OCI-LY1 (cell line): ENCODE data around the gene CRAMP1.

Experiments used
- H2AFZ ChIP-seq: fragments of 200-600 bp; sonication (generic), shearing (Covaris generic); 2 replicates; pipeline ENCODE4 v1.6.0; 2014; ENCODE audit warnings: antibody characterized with exemption, mild to moderate bottlenecking, low read length
- H3F3A ChIP-seq: fragments of 200-600 bp; sonication (generic), shearing (Covaris generic); 2 replicates; pipeline ENCODE4 v1.6.0; 2014; ENCODE audit warnings: mild to moderate bottlenecking, antibody characterized with exemption, low read length, moderate library complexity; ENCODE audit not compliant: insufficient read depth
- H3K27ac ChIP-seq: fragments of 200-600 bp; sonication (generic); 2 replicates; pipeline ENCODE4 v1.5.1; 2014; ENCODE audit warnings: low read length, mixed run types, mild to moderate bottlenecking, low read depth; ENCODE audit not compliant: poor library complexity, severe bottlenecking
- H3K27me3 ChIP-seq: fragments of 200-600 bp; sonication (generic); 2 replicates; pipeline ENCODE4 v1.6.0; 2014; ENCODE audit warnings: antibody characterized with exemption, mild to moderate bottlenecking, low read length, moderate library complexity; ENCODE audit not compliant: insufficient read depth
- H3K36me3 ChIP-seq: fragments of 200-600 bp; sonication (generic); 2 replicates; pipeline ENCODE4 v1.6.1; 2014; ENCODE audit warnings: mild to moderate bottlenecking, antibody characterized with exemption, low read length, moderate library complexity, mixed read lengths; ENCODE audit not compliant: insufficient read depth
- H3K4me1 ChIP-seq: fragments of 200-600 bp; sonication (generic); 2 replicates; pipeline ENCODE4 v1.5.1; 2014; ENCODE audit warnings: mild to moderate bottlenecking, low read length, moderate library complexity; ENCODE audit not compliant: insufficient read depth, severe bottlenecking
- H3K4me2 ChIP-seq: fragments of 200-600 bp; sonication (generic), shearing (Covaris generic); 2 replicates; pipeline ENCODE4 v1.6.1; 2014; ENCODE audit warnings: low read length
- H3K4me3 ChIP-seq: fragments of 200-600 bp; sonication (generic); 2 replicates; pipeline ENCODE4 v1.5.1; 2014; ENCODE audit warnings: low read length, low read depth, mild to moderate bottlenecking, mixed read lengths; ENCODE audit not compliant: poor library complexity, severe bottlenecking
- H3K79me2 ChIP-seq: fragments of 200-600 bp; shearing (Covaris generic); 2 replicates; pipeline ENCODE4 v1.6.1; 2016; ENCODE audit warnings: mixed run types, low read length, mixed read lengths; ENCODE audit not compliant: insufficient read depth
- H3K9ac ChIP-seq: fragments of 200-600 bp; sonication (generic), shearing (Covaris generic); 2 replicates; pipeline ENCODE4 v1.6.1; 2014; ENCODE audit warnings: mild to moderate bottlenecking, low read length, mixed read lengths
- H3K9me2 ChIP-seq: fragments of 200-600 bp; sonication (generic), shearing (Covaris generic); 2 replicates; pipeline ENCODE4 v1.6.1; 2014; ENCODE audit warnings: low read depth, mild to moderate bottlenecking, low read length, mixed read lengths
- H3K9me3 ChIP-seq: fragments of 200-600 bp; shearing (Covaris generic); 2 replicates; pipeline ENCODE4 v1.6.1; 2014; ENCODE audit warnings: low read length, mixed read lengths
- H4K20me1 ChIP-seq: fragments of 200-600 bp; sonication (generic), shearing (Covaris generic); 2 replicates; pipeline ENCODE4 v1.6.0; 2016; ENCODE audit warnings: mild to moderate bottlenecking, low read length; ENCODE audit not compliant: insufficient read depth
- CTCF ChIP-seq: fragments of 200-600 bp; sonication (generic), shearing (Covaris generic); IDR thresholded peaks from 2 replicates; pipeline ENCODE4 v1.5.1; 2017; ENCODE audit warnings: mild to moderate bottlenecking, antibody characterized with exemption, low read length, moderate library complexity, mixed read lengths
- EZH2 ChIP-seq: fragments of 200-600 bp; sonication (generic), shearing (Covaris generic); IDR thresholded peaks from 2 replicates; pipeline ENCODE4 v1.8.0; 2017; ENCODE audit warnings: borderline replicate concordance, mixed run types, mild to moderate bottlenecking, antibody characterized with exemption, low read length, moderate library complexity, mixed read lengths

Gene CRAMP1

GRCh38 chr16:1565083-1565805, 46.9 kb upstream of the CRAMP1 start:
- H3K4me1 ChIP-seq = no peaks in the 10 kb centered on the region
- H3F3A ChIP-seq = no peaks in the 10 kb centered on the region
- H4K20me1 ChIP-seq = no peaks in the 10 kb centered on the region
- no peak overlapping the region for H3K4me2 ChIP-seq
- H2AFZ ChIP-seq = no peak overlapping the region
- no peaks in the 10 kb centered on the region for H3K9me3 ChIP-seq
- H3K9me2 ChIP-seq = no peaks in the 10 kb centered on the region
- TF ChIP-seq EZH2 (no peak), CTCF (no peak)
- no peaks in the 10 kb centered on the region for H3K36me3 ChIP-seq
- no peak overlapping the region for H3K9ac ChIP-seq
- H3K79me2 ChIP-seq = no peaks in the 10 kb centered on the region
- H3K27ac ChIP-seq = no peak overlapping the region
- H3K4me3 ChIP-seq = no peak overlapping the region
- no peaks in the 10 kb centered on the region for H3K27me3 ChIP-seq

GRCh38 chr16:1567988-1568387, 44.2 kb upstream of the CRAMP1 start:
- no peak overlapping the region for H3K9ac ChIP-seq
- no peaks in the 10 kb centered on the region for H4K20me1 ChIP-seq
- no peaks in the 10 kb centered on the region for H3F3A ChIP-seq
- H2AFZ ChIP-seq = no peak overlapping the region
- no peaks in the 10 kb centered on the region for H3K4me1 ChIP-seq
- no peak overlapping the region for H3K4me2 ChIP-seq
- no peak overlapping the region for H3K27ac ChIP-seq
- no peaks in the 10 kb centered on the region for H3K79me2 ChIP-seq
- no peak for TF ChIP-seq EZH2
- TF ChIP-seq CTCF = no peak
- H3K4me3 ChIP-seq = no peak overlapping the region
- no peaks in the 10 kb centered on the region for H3K36me3 ChIP-seq
- no peaks in the 10 kb centered on the region for H3K9me3 ChIP-seq
- H3K9me2 ChIP-seq = no peaks in the 10 kb centered on the region
- H3K27me3 ChIP-seq = peaks cover 4% of the 10 kb centered on the region; the same call in 1 of the 2 replicates

- H2AFZ ChIP-seq = no peak overlapping the region
- no peaks in the 10 kb centered on the region; the same call in 1 of the 2 replicates for H3K36me3 ChIP-seq
- no peak overlapping the region for H3K4me2 ChIP-seq
- H3K9me3 ChIP-seq = no peaks in the 10 kb centered on the region
- TF ChIP-seq CTCF = no peak
- TF ChIP-seq EZH2 = no peak
- no peaks in the 10 kb centered on the region for H3K9me2 ChIP-seq
- H3K27me3 ChIP-seq = peaks cover 4% of the 10 kb centered on the region; the same call in 1 of the 2 replicates
- no peaks in the 10 kb centered on the region for H3K4me1 ChIP-seq
- H4K20me1 ChIP-seq = no peaks in the 10 kb centered on the region
- H3K79me2 ChIP-seq = no peaks in the 10 kb centered on the region
- no peak overlapping the region for H3K4me3 ChIP-seq
- no peak overlapping the region for H3K9ac ChIP-seq
- H3F3A ChIP-seq = no peaks in the 10 kb centered on the region
- no peak overlapping the region for H3K27ac ChIP-seq
These were observed 41.0 kb upstream of the CRAMP1 start for GRCh38 chr16:1571012-1571671.
